Mononuclear cell (primary cell): ENCODE data around the gene PEX14. TPM values are rescaled to one million over a fixed set of nuclear protein-coding genes. Genes with fewer than 3 reads are reported as not detected.

Source experiments
- H3K27me3 ChIP-seq: 2 replicates; pipeline ENCODE4 v1.6.0; 2011; ENCODE audit warnings: low read length, control low read depth; ENCODE audit not compliant: insufficient read depth
- H3K4me1 ChIP-seq: 2 replicates; pipeline ENCODE4 v1.5.1; 2011; ENCODE audit warnings: mild to moderate bottlenecking, low read length, control low read depth; ENCODE audit not compliant: insufficient read depth
- H3K4me3 ChIP-seq: 2 replicates; pipeline ENCODE4 v1.5.1; 2011; ENCODE audit warnings: mild to moderate bottlenecking, low read length, moderate library complexity
- H3K9me3 ChIP-seq: 2 replicates; pipeline ENCODE4 v1.5.1; 2011; ENCODE audit warnings: low read depth, mild to moderate bottlenecking, control low read depth, low read length
- total RNA-seq: library from RNA; depleted of rRNA; stranded (reverse); fragments of >200 nt; gene quantifications from one replicate; pipeline ENCODE4 v1.2.3, GENCODE V29; 2012

PEX14 gene
- total RNA-seq, 1 donor: 7.1 TPM

GRCh38 chr1:10635085-10635896 lies 160.5 kb downstream of the PEX14 start:
- Histone ChIP-seq H3K27me3 (peaks cover 5% of the 10 kb centered on the region), H3K9me3 (no peaks in the 10 kb centered on the region), H3K4me3 (no peak overlapping the region), H3K4me1 (peaks cover 5% of the 10 kb centered on the region)

DNA sequence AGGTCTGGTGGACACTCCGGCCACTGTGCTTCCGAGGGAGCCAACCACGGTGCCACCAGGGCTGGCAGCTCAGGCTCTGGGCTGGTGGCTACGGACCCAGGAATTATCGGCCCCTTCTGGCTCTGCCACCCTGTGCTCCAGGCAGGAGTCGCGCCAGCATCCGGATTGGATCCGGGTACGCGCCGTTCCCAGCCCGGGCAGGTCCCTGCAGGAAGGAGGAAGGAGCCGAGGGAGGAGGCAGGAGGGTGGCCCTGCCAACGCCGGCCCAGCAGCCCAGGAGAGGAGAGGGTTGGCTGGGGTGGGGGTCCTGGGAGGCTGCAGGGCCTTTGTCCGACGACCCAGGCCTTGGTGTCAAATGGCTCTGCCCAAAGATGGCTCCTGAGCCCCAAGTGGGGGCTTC lies 161.2 kb downstream of the PEX14 start:
- no peaks in the 10 kb centered on the region for H3K9me3 ChIP-seq
- peaks cover 5% of the 10 kb centered on the region for H3K4me1 ChIP-seq
- peaks cover 5% of the 10 kb centered on the region for H3K27me3 ChIP-seq
- no peak overlapping the region for H3K4me3 ChIP-seq

DNA sequence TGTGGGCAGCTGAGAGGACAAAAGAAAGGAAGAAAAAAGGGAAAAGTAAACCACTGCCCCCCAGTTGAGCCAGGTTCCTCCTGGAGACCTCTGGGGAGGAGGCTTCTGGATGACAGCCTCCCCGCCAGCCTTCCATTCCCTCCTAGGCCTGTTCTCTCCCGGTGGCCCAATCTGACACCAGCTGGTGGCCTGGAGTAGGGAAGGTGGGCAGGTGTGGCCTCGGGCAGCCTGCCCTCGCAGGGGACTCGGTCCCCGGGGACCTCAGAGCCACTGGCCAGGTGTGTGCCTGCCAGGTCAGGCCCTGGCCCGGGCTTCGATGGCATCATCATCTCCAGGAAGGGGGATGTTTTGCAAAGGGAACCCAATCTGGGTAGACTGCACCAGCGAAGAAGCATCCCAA lies 162.7 kb downstream of the PEX14 start:
- Histone ChIP-seq H3K9me3 (no peaks in the 10 kb centered on the region), H3K27me3 (peaks cover 5% of the 10 kb centered on the region), H3K4me3 (no peak overlapping the region), H3K4me1 (peaks cover 5% of the 10 kb centered on the region)

GRCh38 chr1:10637834-10638558 lies 163.2 kb downstream of the PEX14 start:
- Histone ChIP-seq H3K4me3 (no peak overlapping the region), H3K9me3 (no peaks in the 10 kb centered on the region), H3K4me1 (peaks cover 5% of the 10 kb centered on the region), H3K27me3 (peaks cover 5% of the 10 kb centered on the region)

DNA sequence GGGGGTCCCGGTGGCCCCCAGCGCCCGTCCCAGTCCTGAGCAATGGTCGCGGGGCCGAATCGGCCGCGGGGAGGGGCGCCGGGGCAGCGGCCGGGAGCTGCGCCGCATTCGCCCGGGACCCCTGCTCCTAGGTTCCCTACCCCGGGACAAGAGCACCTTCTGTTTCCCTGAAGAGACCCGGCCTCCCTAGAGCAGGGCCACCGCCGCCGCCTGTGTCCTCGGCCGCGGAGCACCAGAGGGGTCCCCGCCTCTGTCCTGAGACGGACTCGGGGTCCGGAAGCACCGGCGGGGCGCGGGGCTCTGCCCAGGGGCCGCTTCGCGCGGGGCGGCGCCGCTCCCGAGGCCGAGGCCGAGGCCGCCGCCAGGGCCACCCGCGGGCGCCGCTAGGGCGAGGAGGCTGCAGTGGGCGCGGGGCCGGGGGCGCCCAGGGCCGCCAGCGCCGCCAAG lies 163.8 kb downstream of the PEX14 start:
- peaks cover 5% of the 10 kb centered on the region for H3K4me1 ChIP-seq
- no peaks in the 10 kb centered on the region for H3K9me3 ChIP-seq
- H3K4me3 ChIP-seq: no peak overlapping the region
- H3K27me3 ChIP-seq: peaks cover 5% of the 10 kb centered on the region

GRCh38 chr1:10639011-10639774 lies 164.4 kb downstream of the PEX14 start:
- Histone ChIP-seq H3K4me1 (peaks cover 5% of the 10 kb centered on the region), H3K9me3 (no peaks in the 10 kb centered on the region), H3K4me3 (no peak overlapping the region), H3K27me3 (peaks cover 5% of the 10 kb centered on the region)

GRCh38 chr1:10639775-10640578 lies 165.2 kb downstream of the PEX14 start:
- Histone ChIP-seq H3K9me3 (no peaks in the 10 kb centered on the region), H3K4me3 (no peak overlapping the region), H3K27me3 (peaks cover 5% of the 10 kb centered on the region), H3K4me1 (peaks cover 5% of the 10 kb centered on the region)

DNA sequence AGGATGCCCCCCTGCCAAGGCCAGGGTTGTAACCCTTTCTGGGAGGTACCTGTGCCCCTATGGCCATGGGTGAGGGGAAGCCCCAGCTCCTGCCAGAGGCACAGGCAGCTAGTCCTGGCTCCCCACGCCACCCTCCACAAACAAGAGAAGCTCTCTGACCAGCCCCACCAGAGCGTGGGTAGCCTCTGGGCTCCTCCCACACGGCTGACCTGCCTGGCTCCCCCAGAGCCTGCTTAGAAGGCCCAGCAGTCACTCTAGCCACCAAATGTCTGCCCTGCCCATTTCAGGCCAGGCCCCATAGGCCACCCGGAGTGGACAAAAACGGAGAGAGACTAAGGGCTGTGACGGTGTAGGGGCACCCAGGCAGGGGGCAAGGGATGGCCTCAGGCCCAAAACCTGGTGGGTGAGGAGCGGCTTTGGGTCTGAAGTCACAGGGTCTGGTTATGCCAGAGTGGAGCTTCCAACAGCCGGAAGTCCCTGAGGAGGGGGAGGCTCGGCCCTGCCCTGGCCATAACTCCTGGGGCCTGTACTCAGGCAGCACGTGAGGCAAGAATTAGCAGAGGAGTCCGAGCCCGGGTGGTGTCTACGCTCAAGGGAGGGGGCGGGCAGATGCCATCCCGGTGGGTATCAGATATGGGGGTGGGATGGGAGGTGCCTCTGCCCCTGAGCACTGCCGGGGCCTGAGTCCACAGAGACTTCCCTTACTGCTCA lies 166.2 kb downstream of the PEX14 start:
- Histone ChIP-seq H3K4me3 (no peak overlapping the region), H3K27me3 (peaks cover 5% of the 10 kb centered on the region), H3K4me1 (peaks cover 5% of the 10 kb centered on the region), H3K9me3 (no peaks in the 10 kb centered on the region)

DNA sequence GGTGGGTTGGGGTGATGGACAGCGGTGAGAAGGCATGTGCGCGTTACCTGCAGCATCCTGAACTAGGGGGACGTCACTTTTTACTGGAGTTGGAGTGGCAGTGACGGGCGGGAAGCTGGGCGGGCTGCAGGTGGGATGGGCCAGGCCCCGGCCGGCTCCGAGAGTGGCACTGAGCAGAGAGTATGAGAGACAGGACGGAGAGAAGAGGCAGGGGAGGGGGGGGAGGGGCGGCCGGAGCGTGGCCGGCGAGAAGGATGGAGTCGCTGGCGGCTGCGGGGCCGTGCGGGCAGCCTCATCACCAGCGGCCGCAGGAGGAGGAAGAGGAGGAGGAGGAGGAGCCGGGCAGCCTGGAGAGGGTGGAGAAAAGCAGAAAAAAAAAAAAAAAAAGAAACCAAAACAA lies 167.2 kb downstream of the PEX14 start:
- Histone ChIP-seq H3K4me1 (peaks cover 5% of the 10 kb centered on the region), H3K4me3 (no peak overlapping the region), H3K9me3 (no peaks in the 10 kb centered on the region), H3K27me3 (peaks cover 5% of the 10 kb centered on the region)

- Histone ChIP-seq H3K4me3 (no peak overlapping the region), H3K4me1 (peaks cover 5% of the 10 kb centered on the region), H3K27me3 (peaks cover 2% of the 10 kb centered on the region), H3K9me3 (no peaks in the 10 kb centered on the region)
Observed at GRCh38 chr1:10642403-10643080, 167.8 kb downstream of the PEX14 start.

GRCh38 chr1:10643607-10644306 lies 169.0 kb downstream of the PEX14 start:
- no peaks in the 10 kb centered on the region for H3K4me1 ChIP-seq
- H3K27me3 ChIP-seq: no peaks in the 10 kb centered on the region
- no peak overlapping the region for H3K4me3 ChIP-seq
- no peaks in the 10 kb centered on the region for H3K9me3 ChIP-seq

GRCh38 chr1:10644307-10645128 lies 169.8 kb downstream of the PEX14 start:
- Histone ChIP-seq H3K9me3 (no peaks in the 10 kb centered on the region), H3K4me1 (no peaks in the 10 kb centered on the region), H3K27me3 (no peaks in the 10 kb centered on the region), H3K4me3 (no peak overlapping the region)
